Measurements from ENCODE around the gene RAB11FIP3. TPM values are rescaled to one million over a fixed set of nuclear protein-coding genes. Genes with fewer than 3 reads are reported as not detected.
"Not testable (repeated sequence)": the region's sequence is repeated elsewhere in the genome, so short reads cannot be mapped to it uniquely, and the experiment has no call there.

RAB11FIP3 gene
- total RNA-seq, 3 donors from 2014 or later = 22.0 to 44.6 (median 24.5) TPM

GRCh38 chr16:381012-381788, 44.2 kb upstream of the RAB11FIP3 start:
- no peaks in the 10 kb centered on the region for H3K27me3 ChIP-seq
- intact Hi-C loops (cut with DNase I; ENCODE audit: low total_unique reads) = no loop called here
- peaks cover 3 to 4% of the 10 kb centered on the region in 2 donors for H3K4me1 ChIP-seq
- no peak for DNase-seq (ENCODE audit: low spot score in 2 of 2)
- peak overlapping the region; percentile 72 to 81 (median 72) for H3K4me3 ChIP-seq
- H3K27ac ChIP-seq = peak overlapping the region; percentile 71 to 87
- no peaks in the 10 kb centered on the region for H3K36me3 ChIP-seq
- TF ChIP-seq CTCF (IDR thresholded peaks at IDR 0.05) = no peak
- TF ChIP-seq POLR2A (IDR thresholded peaks at IDR 0.05) = no peak
- TF ChIP-seq POLR2AphosphoS5 (IDR thresholded peaks at IDR 0.05) = no peak
- no peaks in the 10 kb centered on the region for H3K9me3 ChIP-seq

GRCh38 chr16:381789-382717, 43.4 kb upstream of the RAB11FIP3 start, which contains the start of gene PGAP6:
Gene PGAP6, minus strand, starts transcription at chr16:381978. Its CDS starts 157 bp downstream, at chr16:381821.
- Histone ChIP-seq H3K4me3 (peak within 1 kb of the TSS; percentile 72 to 81 (median 72)), H3K27me3 (no peaks in the 10 kb centered on the region), H3K4me1 (peaks cover 3 to 4% of the 10 kb centered on the region in 2 donors), H3K36me3 (no peaks in the 10 kb centered on the region), H3K9me3 (no peaks in the 10 kb centered on the region), H3K27ac (peak within 1 kb of the TSS; percentile 77 to 87)
- TF ChIP-seq POLR2AphosphoS5 (IDR thresholded peaks at IDR 0.05) = peak in 1 of 3 donors; percentile 17
- no peak for TF ChIP-seq POLR2A (IDR thresholded peaks at IDR 0.05)
- intact Hi-C loops (cut with DNase I; ENCODE audit: low total_unique reads) = no loop called here
- DNase-seq (ENCODE audit: low spot score in 2 of 2) = no peak

GRCh38 chr16:383326-384051, 42.0 kb upstream of the RAB11FIP3 start:
- TF ChIP-seq POLR2AphosphoS5 (IDR thresholded peaks at IDR 0.05) = peak in 2 of 3 donors; percentile 17 to 22
- no peak for TF ChIP-seq CTCF (IDR thresholded peaks at IDR 0.05)
- Histone ChIP-seq H3K27ac (peak overlapping the region; percentile 77), H3K27me3 (no peaks in the 10 kb centered on the region), H3K36me3 (no peaks in the 10 kb centered on the region), H3K9me3 (no peaks in the 10 kb centered on the region), H3K4me1 (peaks cover 3 to 4% of the 10 kb centered on the region in 2 donors), H3K4me3 (peak overlapping the region; percentile 72 to 81 (median 72))
- DNase-seq (ENCODE audit: low spot score in 2 of 2) = peak in 1 of 2 donors; percentile 65
- intact Hi-C loops (cut with DNase I; ENCODE audit: low total_unique reads) = no loop called here

GRCh38 chr16:386641-387156, 38.8 kb upstream of the RAB11FIP3 start:
- Histone ChIP-seq H3K27ac (peak overlapping the region; percentile 30 to 75), H3K27me3 (no peaks in the 10 kb centered on the region), H3K4me3 (no peak overlapping the region), H3K36me3 (no peaks in the 10 kb centered on the region), H3K9me3 (no peaks in the 10 kb centered on the region), H3K4me1 (no peaks in the 10 kb centered on the region)
- TF ChIP-seq POLR2AphosphoS5 (IDR thresholded peaks at IDR 0.05) = peak in 1 of 3 donors; percentile 24
- TF ChIP-seq POLR2A (IDR thresholded peaks at IDR 0.05) = no peak
- TF ChIP-seq CTCF (IDR thresholded peaks at IDR 0.05) = no peak
- peak in 1 of 2 donors; percentile 73 for DNase-seq (ENCODE audit: low spot score in 2 of 2)
- intact Hi-C loops (cut with DNase I; ENCODE audit: low total_unique reads) = no loop called here

GRCh38 chr16:387761-388666, 37.4 kb upstream of the RAB11FIP3 start:
- H3K4me3 ChIP-seq; intact Hi-C loops (cut with DNase I; ENCODE audit: low total_unique reads); H3K27me3 ChIP-seq; H3K4me1 ChIP-seq; H3K36me3 ChIP-seq; H3K9me3 ChIP-seq; H3K27ac ChIP-seq; DNase-seq (ENCODE audit: low spot score in 2 of 2): not testable (repeated sequence)

Measured in breast epithelium (tissue), 4 donors.